Measurements from ENCODE around the gene SERINC5.
"Not testable (repeated sequence)": the region's sequence is repeated elsewhere in the genome, so short reads cannot be mapped to it uniquely, and the experiment has no call there.

The SERINC5 gene

DNA sequence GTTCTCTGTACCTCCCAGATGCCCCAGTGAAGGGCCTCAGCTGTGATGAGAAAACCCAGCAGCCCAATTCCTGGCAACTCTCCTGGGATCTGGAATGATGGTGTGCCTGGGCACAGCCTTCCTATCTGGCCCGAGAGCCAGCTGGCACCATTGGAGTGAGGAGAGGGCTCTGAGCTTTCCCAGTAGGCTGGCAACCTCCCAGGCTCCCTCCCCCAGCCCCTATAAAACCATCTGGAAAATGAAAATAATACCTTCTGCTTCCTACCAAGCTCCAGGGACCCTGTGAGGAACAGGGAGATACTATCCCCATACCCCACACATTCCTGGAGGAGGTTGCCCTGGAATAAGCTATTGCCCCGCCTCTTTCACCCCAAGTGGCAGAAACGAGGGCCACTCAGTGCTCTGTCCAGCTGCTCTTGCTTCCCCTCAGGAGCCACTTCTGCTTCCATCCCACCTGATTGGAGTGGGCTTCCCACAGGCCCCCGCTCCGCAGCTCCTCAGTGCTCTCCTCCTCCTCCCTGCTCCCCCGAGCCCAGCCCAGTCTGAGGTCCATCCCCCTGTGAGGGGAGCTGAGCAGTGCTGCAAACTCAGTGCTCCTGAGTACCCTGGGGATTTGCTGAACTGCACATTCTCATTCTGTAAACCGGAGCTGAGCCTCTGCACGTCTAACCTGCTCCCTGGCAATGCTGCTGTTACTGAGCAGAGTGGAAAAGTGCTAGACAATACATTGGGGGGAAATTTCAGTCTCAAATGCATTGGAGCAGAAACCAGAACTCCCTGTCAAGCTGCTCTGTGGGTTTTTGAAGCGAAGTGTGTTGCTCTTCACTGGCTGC is 146.0 kb downstream of the SERINC5 start:
- Histone ChIP-seq H3K27ac (ENCODE audit: low read length) (no peak overlapping the region), H3K4me1 (ENCODE audit: control insufficient read depth in 1 of 2, insufficient read depth in 2 of 2, low read length in 2 of 2) (peaks cover 0 to 14% of the 10 kb centered on the region in 2 donors), H3K36me3 (ENCODE audit: control insufficient read depth in 1 of 2, insufficient read depth in 2 of 2, low read length in 2 of 2) (no peaks in the 10 kb centered on the region), H3K9me3 (ENCODE audit: control insufficient read depth in 1 of 2, low read length in 2 of 2) (no peaks in the 10 kb centered on the region), H3K4me3 (ENCODE audit: low read depth in 1 of 2, low read length in 2 of 2) (no peak overlapping the region), H3K27me3 (ENCODE audit: low read depth, low read length) (no peaks in the 10 kb centered on the region)

DNA sequence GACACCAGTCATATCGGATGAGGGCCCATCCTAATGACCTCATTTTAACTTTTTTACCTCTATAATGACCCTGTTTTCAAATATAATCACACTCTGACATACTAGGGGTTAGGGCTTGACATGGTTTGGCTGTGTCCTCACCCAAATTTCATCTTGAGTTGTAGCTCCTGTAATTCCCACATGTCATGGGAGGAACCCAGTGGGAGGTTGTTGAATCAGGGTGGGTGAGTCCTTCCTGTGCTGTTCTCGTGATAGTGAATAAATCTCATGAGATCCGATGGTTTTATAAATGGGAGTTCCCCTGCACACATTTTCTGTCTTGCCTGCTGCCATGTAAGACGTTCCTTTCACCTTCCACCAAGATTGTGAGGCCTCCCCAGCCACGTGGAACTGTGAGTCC is 148.9 kb downstream of the SERINC5 start:
- Histone ChIP-seq H3K36me3 (ENCODE audit: control insufficient read depth in 1 of 2, insufficient read depth in 2 of 2, low read length in 2 of 2) (no peaks in the 10 kb centered on the region), H3K9me3 (ENCODE audit: control insufficient read depth in 1 of 2, low read length in 2 of 2) (no peaks in the 10 kb centered on the region), H3K27ac (ENCODE audit: low read length) (no peak overlapping the region), H3K27me3 (ENCODE audit: low read depth, low read length) (no peaks in the 10 kb centered on the region), H3K4me1 (ENCODE audit: control insufficient read depth in 1 of 2, insufficient read depth in 2 of 2, low read length in 2 of 2) (peaks cover 0 to 14% of the 10 kb centered on the region in 2 donors), H3K4me3 (ENCODE audit: low read depth in 1 of 2, low read length in 2 of 2) (no peak overlapping the region)

DNA sequence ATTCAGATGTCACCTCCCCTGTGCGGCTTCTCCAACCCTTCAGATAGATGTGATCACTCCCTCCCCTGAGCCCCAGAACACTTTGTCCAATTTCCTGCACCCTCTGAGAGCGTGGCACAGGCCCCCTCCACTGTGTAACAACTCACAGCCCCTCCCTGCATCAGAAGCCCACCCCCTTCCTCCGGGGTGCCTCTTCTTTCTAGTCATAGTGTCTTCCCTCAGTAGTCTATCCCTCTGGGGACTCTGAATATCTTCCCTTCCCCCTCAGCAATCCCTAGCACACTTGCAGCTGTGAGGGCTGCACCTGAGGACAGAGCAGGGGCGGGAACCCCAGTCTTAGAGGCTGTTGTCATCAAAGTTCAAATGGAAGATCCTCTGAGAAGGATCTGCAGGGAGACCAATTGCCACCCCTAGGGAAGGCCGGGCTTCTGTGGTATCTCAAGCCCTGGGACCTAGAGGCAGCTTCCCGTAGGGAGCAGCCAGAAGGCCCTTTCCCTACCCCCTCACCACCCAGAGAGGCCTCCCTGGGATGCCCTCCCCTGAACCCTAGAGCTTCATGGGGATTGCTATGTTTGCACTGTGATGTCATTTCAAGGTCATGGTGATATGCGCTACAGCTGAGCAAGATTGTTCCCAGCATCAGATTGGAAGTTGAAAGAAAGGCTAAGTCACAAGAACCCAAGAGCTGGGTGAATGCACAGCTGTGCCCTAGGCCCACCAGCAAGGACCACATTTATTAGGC is 150.0 kb downstream of the SERINC5 start:
- Histone ChIP-seq H3K4me3 (ENCODE audit: low read depth in 1 of 2, low read length in 2 of 2) (no peak overlapping the region), H3K27ac (ENCODE audit: low read length) (no peak overlapping the region), H3K27me3 (ENCODE audit: low read depth, low read length) (no peaks in the 10 kb centered on the region), H3K9me3 (ENCODE audit: control insufficient read depth in 1 of 2, low read length in 2 of 2) (no peaks in the 10 kb centered on the region), H3K4me1 (ENCODE audit: control insufficient read depth in 1 of 2, insufficient read depth in 2 of 2, low read length in 2 of 2) (peaks cover 0 to 14% of the 10 kb centered on the region in 2 donors), H3K36me3 (ENCODE audit: control insufficient read depth in 1 of 2, insufficient read depth in 2 of 2, low read length in 2 of 2) (no peaks in the 10 kb centered on the region)

DNA sequence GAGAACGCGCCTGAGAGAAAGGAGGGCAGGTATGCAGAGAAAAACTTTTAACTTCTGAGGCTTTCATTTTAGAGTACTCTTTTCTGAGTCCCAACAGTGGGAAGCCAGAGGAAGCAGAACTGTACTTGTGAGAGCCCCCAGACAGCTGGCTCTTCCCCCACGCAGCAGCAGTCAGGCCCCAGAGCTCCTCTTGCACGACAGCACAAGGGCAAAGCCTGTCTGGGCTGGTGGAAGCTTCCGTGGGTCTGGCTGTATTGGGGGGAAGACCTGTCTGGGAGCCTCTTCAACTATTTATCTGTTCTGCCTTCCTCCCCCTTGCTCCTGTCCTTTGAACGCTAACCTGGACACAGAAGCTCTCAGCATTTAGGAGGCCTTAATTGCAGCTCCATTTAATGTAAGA is 152.5 kb downstream of the SERINC5 start:
- Histone ChIP-seq H3K4me1 (ENCODE audit: control insufficient read depth in 1 of 2, insufficient read depth in 2 of 2, low read length in 2 of 2) (no peaks in the 10 kb centered on the region), H3K27me3 (ENCODE audit: low read depth, low read length) (no peaks in the 10 kb centered on the region), H3K36me3 (ENCODE audit: control insufficient read depth in 1 of 2, insufficient read depth in 2 of 2, low read length in 2 of 2) (no peaks in the 10 kb centered on the region), H3K27ac (ENCODE audit: low read length) (no peak overlapping the region), H3K9me3 (ENCODE audit: control insufficient read depth in 1 of 2, low read length in 2 of 2) (no peaks in the 10 kb centered on the region), H3K4me3 (ENCODE audit: low read depth in 1 of 2, low read length in 2 of 2) (no peak overlapping the region)

DNA sequence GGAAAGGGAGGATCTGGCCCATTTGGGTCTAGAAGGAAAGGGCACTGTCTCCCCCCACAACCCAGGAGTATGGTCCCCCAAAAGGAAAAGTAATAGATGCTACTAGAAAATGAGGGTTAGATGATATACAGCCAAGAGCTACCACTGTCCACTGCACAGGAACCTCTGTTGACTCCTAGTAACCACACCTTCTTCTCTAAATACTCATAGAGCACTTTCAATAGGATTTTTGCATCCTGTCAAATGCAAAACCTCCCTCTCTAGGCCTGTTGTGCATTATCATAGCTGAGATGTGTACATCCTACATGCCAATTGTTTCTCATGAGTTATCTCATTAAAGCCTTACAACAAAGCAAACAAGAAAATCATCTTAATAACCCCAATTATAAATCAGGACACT is 153.9 kb downstream of the SERINC5 start:
- Histone ChIP-seq H3K4me3 (ENCODE audit: low read depth in 1 of 2, low read length in 2 of 2) (no peak overlapping the region), H3K9me3 (ENCODE audit: control insufficient read depth in 1 of 2, low read length in 2 of 2) (no peaks in the 10 kb centered on the region)

DNA sequence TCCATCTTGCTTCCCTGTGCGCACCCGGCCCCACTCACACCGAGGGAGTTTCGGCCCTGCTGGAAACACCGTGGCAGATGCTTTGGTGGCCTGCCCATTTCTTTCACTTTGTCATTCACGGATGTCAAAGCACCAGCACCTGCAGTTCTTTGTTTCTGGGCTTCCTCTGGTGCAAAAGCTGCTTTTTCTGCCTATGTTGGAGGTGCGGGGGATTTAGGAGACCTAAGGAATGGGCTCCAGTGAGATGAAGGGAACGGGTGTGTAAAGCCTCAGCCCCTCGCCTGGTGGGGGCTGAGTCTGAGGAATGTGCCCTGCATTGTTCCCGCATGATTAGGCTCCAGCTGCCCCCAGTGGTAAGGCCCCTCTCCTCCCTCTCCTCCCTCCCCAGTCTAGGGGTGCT is 158.4 kb downstream of the SERINC5 start:
- Histone ChIP-seq H3K27me3 (ENCODE audit: low read depth, low read length) (no peaks in the 10 kb centered on the region), H3K4me1 (ENCODE audit: control insufficient read depth in 1 of 2, insufficient read depth in 2 of 2, low read length in 2 of 2) (no peaks in the 10 kb centered on the region), H3K9me3 (ENCODE audit: control insufficient read depth in 1 of 2, low read length in 2 of 2) (no peaks in the 10 kb centered on the region), H3K4me3 (ENCODE audit: low read depth in 1 of 2, low read length in 2 of 2) (no peak overlapping the region), H3K27ac (ENCODE audit: low read length) (no peak overlapping the region), H3K36me3 (ENCODE audit: control insufficient read depth in 1 of 2, insufficient read depth in 2 of 2, low read length in 2 of 2) (no peaks in the 10 kb centered on the region)

More for the DNA sequence above, 153.9 kb downstream of the SERINC5 start:
- Histone ChIP-seq H3K36me3 (ENCODE audit: control insufficient read depth in 1 of 2, insufficient read depth in 2 of 2, low read length in 2 of 2) (no peaks in the 10 kb centered on the region), H3K27ac (ENCODE audit: low read length) (no peak overlapping the region), H3K27me3 (ENCODE audit: low read depth, low read length) (no peaks in the 10 kb centered on the region), H3K4me1 (ENCODE audit: control insufficient read depth in 1 of 2, insufficient read depth in 2 of 2, low read length in 2 of 2) (no peaks in the 10 kb centered on the region)

DNA sequence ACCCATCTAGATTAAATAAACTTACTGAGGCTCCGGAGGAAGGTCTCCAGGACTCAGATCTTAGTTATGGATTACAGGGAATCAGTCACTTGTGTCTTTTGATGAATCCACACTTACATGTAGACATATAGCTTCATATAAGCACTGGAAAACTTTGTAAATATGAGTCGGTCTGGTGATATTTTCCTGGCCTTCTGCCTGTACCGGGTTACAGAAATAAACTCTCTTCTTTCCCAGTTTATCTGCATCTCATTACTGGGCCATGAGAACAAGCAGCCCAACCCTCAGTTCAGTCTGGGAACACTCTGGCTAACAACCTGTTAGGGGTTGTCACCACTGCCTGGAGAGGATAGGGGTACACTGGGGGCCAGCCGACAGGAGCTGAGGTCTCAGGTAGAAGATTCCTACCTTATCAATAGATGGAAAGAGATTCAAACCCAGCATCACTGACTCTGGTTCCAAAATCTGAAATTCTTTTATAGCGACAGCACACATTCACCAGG is 161.6 kb downstream of the SERINC5 start:
- Histone ChIP-seq H3K9me3 (ENCODE audit: control insufficient read depth in 1 of 2, low read length in 2 of 2) (no peaks in the 10 kb centered on the region), H3K27me3 (ENCODE audit: low read depth, low read length) (no peaks in the 10 kb centered on the region), H3K27ac (ENCODE audit: low read length) (no peak overlapping the region), H3K4me1 (ENCODE audit: control insufficient read depth in 1 of 2, insufficient read depth in 2 of 2, low read length in 2 of 2) (no peaks in the 10 kb centered on the region), H3K36me3 (ENCODE audit: control insufficient read depth in 1 of 2, insufficient read depth in 2 of 2, low read length in 2 of 2) (no peaks in the 10 kb centered on the region), H3K4me3 (ENCODE audit: low read depth in 1 of 2, low read length in 2 of 2) (no peak overlapping the region)

DNA sequence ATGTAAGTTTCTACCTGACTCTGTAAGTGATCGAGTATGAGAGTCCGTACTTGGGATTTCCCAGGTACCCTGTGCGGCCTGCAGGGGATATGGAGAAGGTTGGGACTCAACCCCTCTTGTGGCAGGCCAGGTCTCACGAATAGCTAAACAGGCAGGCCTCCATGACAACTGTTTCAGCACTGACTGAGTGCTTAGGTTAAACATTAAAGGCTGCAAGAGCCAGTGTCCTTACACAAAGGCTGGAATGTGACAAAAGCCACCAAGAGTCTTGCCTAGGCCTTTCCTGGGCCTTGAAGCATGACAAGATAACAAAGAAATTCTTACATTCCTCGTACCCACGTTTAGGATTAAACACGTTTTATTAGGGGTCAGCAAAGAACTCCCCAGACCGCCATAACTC is 162.1 kb downstream of the SERINC5 start:
- Histone ChIP-seq H3K27ac (ENCODE audit: low read length) (no peak overlapping the region), H3K27me3 (ENCODE audit: low read depth, low read length) (no peaks in the 10 kb centered on the region), H3K4me1 (ENCODE audit: control insufficient read depth in 1 of 2, insufficient read depth in 2 of 2, low read length in 2 of 2) (no peaks in the 10 kb centered on the region), H3K9me3 (ENCODE audit: control insufficient read depth in 1 of 2, low read length in 2 of 2) (no peaks in the 10 kb centered on the region), H3K36me3 (ENCODE audit: control insufficient read depth in 1 of 2, insufficient read depth in 2 of 2, low read length in 2 of 2) (no peaks in the 10 kb centered on the region), H3K4me3 (ENCODE audit: low read depth in 1 of 2, low read length in 2 of 2) (no peak overlapping the region)

DNA sequence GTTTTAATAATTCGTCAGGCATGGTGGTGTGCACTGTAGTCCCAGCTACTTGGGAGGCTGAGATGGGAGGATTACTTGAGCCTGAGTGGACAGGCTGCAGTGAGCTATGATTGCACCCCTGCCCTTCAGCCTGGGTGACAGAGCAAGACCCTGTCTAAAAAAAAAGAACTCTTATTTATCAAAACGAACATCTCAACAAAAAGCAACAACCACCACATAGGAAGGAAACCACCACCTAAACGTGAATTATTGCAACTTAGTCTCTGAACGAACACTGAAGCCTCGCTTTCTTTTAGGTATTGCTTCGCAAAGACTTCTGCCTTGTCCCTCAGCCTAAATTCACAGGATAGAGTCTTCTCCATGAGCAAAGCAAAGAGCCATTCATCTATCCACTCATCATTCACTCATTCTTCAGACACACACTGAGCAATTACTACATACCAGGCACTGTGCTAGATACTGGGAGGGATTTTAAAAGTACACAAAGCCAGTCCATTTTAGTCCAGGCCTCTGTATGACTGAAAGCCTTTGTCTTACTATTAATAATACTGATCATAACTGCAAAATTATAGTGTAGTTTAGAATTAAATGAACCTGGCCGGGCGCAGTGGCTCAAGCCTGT is 163.3 kb downstream of the SERINC5 start:
- no peaks in the 10 kb centered on the region for H3K4me1 ChIP-seq (ENCODE audit: control insufficient read depth in 1 of 2, insufficient read depth in 2 of 2, low read length in 2 of 2)
- no peak overlapping the region for H3K4me3 ChIP-seq (ENCODE audit: low read depth in 1 of 2, low read length in 2 of 2)
- no peaks in the 10 kb centered on the region for H3K9me3 ChIP-seq (ENCODE audit: control insufficient read depth in 1 of 2, low read length in 2 of 2)
- H3K27ac ChIP-seq (ENCODE audit: low read length): no peak overlapping the region
- no peaks in the 10 kb centered on the region for H3K36me3 ChIP-seq (ENCODE audit: control insufficient read depth in 1 of 2, insufficient read depth in 2 of 2, low read length in 2 of 2)
- H3K27me3 ChIP-seq (ENCODE audit: low read depth, low read length): no peaks in the 10 kb centered on the region

DNA sequence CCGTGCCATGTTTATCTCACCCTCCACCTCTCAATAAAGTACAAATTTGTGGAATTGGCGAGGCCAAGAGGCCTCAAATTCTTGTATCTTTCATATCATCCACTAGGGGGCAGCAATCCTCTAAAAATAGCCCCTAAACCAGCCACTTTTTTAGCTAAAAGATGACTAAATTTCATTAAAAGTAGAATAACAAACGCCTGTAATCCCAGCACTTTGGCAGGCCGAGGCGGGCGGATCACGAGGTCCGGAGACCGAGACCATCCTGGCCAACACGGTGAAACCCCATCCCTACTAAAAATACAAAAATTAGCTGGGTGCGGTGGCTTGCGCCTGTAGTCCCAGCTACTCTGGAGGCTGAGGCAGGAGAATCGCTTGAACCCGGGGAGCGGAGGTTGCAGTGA is 164.1 kb downstream of the SERINC5 start:
- H3K9me3 ChIP-seq (ENCODE audit: control insufficient read depth in 1 of 2, low read length in 2 of 2); H3K27ac ChIP-seq (ENCODE audit: low read length); H3K4me3 ChIP-seq (ENCODE audit: low read depth in 1 of 2, low read length in 2 of 2); H3K27me3 ChIP-seq (ENCODE audit: low read depth, low read length); H3K36me3 ChIP-seq (ENCODE audit: control insufficient read depth in 1 of 2, insufficient read depth in 2 of 2, low read length in 2 of 2); H3K4me1 ChIP-seq (ENCODE audit: control insufficient read depth in 1 of 2, insufficient read depth in 2 of 2, low read length in 2 of 2): not testable (repeated sequence)

DNA sequence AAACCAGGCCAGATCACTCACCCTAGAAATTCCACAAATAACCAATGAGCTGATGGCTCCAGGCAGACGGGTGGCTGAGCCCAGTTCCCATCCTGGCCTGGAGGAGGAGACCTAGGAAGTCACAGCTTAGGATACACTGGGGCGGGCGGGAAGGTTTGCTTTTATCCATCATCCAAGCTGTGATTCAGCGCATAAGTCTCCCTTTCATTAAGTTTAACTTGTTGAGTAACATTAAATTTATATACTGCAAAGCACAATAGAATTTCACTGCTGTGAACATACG is 165.0 kb downstream of the SERINC5 start:
- H3K27me3 ChIP-seq (ENCODE audit: low read depth, low read length): no peaks in the 10 kb centered on the region
- no peaks in the 10 kb centered on the region for H3K36me3 ChIP-seq (ENCODE audit: control insufficient read depth in 1 of 2, insufficient read depth in 2 of 2, low read length in 2 of 2)
- no peaks in the 10 kb centered on the region for H3K4me1 ChIP-seq (ENCODE audit: control insufficient read depth in 1 of 2, insufficient read depth in 2 of 2, low read length in 2 of 2)
- H3K27ac ChIP-seq (ENCODE audit: low read length): no peak overlapping the region
- H3K4me3 ChIP-seq (ENCODE audit: low read depth in 1 of 2, low read length in 2 of 2): no peak overlapping the region
- no peaks in the 10 kb centered on the region for H3K9me3 ChIP-seq (ENCODE audit: control insufficient read depth in 1 of 2, low read length in 2 of 2)
